K562 (cell line): ENCODE data around the gene STRN3. TPM values are rescaled to one million over a fixed set of nuclear protein-coding genes. Genes with fewer than 3 reads are reported as not detected.

ENCODE experiments used
- ARID2 ChIP-seq: fragments of 450-650 bp; IDR thresholded peaks from 2 replicates; pipeline ENCODE4 v1.6.1; 2017; ENCODE audit warnings: antibody characterized with exemption, mild to moderate bottlenecking
- CBFA2T3 ChIP-seq: fragments of 450-650 bp; IDR thresholded peaks from 2 replicates; pipeline ENCODE4 v1.6.1; 2017
- CC2D1A ChIP-seq: fragments of 450-650 bp; IDR thresholded peaks from 2 replicates; pipeline ENCODE4 v1.6.1; 2017; ENCODE audit warnings: mild to moderate bottlenecking
- EGR1 ChIP-seq: fragments of 450-650 bp; conservative IDR thresholded peaks from 2 replicates; pipeline ENCODE4 v1.6.1; 2017; ENCODE audit warnings: mild to moderate bottlenecking
- EP400 ChIP-seq: fragments of 450-650 bp; IDR thresholded peaks from 2 replicates; pipeline ENCODE4 v1.6.1; 2017; ENCODE audit warnings: antibody characterized with exemption, mild to moderate bottlenecking, moderate library complexity
- FOSL1 ChIP-seq: fragments of 200-800 bp; sonication (Bioruptor generic); conservative IDR thresholded peaks from 2 replicates; pipeline ENCODE4 v1.6.1; 2016; ENCODE audit warnings: missing genetic modification characterization, missing compliant biosample characterization
- HLTF ChIP-seq: fragments of 450-650 bp; IDR thresholded peaks from 2 replicates; pipeline ENCODE4 v1.6.1; 2016
- KLF10 ChIP-seq: fragments of 250-450 bp; sonication (Bioruptor Pico); IDR thresholded peaks from 2 replicates; pipeline ENCODE4 v1.6.1; 2021; ENCODE audit warnings: matching md5 sums
- MAFG ChIP-seq: fragments of 450-650 bp; conservative IDR thresholded peaks from 2 replicates; pipeline ENCODE4 v1.6.1; 2016; ENCODE audit warnings: missing genetic modification characterization, missing compliant biosample characterization
- MECOM ChIP-seq: fragments of 250-450 bp; sonication (Bioruptor Pico); IDR thresholded peaks from 2 replicates; pipeline ENCODE4 v1.8.0; 2022; ENCODE audit warnings: inconsistent platforms
- NCOA1 ChIP-seq: fragments of 450-650 bp; IDR thresholded peaks from 2 replicates; pipeline ENCODE4 v1.6.1; 2016; ENCODE audit warnings: low read depth
- NFIC ChIP-seq: fragments of 450-650 bp; IDR thresholded peaks from 2 replicates; pipeline ENCODE4 v1.6.1; 2017; ENCODE audit warnings: mild to moderate bottlenecking, inconsistent platforms
- TAL1 ChIP-seq: fragments of 450-650 bp; IDR thresholded peaks from 2 replicates; pipeline ENCODE4 v1.6.1; 2016; ENCODE audit warnings: mild to moderate bottlenecking
- ZBTB40 ChIP-seq, 2 experiments: fragments of 450-650 bp in 1 of 2; sonication (generic) in 1 of 2; formaldehyde crosslinking in 1 of 2; IDR thresholded peaks; 2 replicates each; pipeline versions ENCODE4 v1.7.1 to v1.9.0; 2016 to 2022; ENCODE audit warnings: inconsistent platforms in 1 of 2, mild to moderate bottlenecking in 1 of 2, missing genetic modification reagents in 1 of 2
- ZNF766 ChIP-seq: fragments of 200-800 bp; sonication (Bioruptor generic); conservative IDR thresholded peaks from 2 replicates; pipeline ENCODE4 v1.6.1; 2016; ENCODE audit warnings: missing genetic modification characterization, missing compliant biosample characterization
- ZNF79 ChIP-seq: fragments of 250-450 bp; sonication (Bioruptor Pico); IDR thresholded peaks from 2 replicates; pipeline ENCODE4 v1.4.0; 2020; ENCODE audit warnings: low read depth, mild to moderate bottlenecking, moderate library complexity
- polyA plus RNA-seq, 8 experiments: library from polyadenylated mRNA; depleted of rRNA in 4 of 8; stranded (reverse) in 5 of 8; unstranded in 3 of 8; fragments of >200 nt; fragmentation: Nextera tagmentation in 2 of 8; fragmentation: Illumina TruSeq in 1 of 8; extraction: Ambion mirVana in 2 of 8; extraction: Trizol in 1 of 8; gene quantifications; 2 replicates each; pipeline versions ENCODE4 v1.2.1 to v1.2.3, GENCODE V29; 2011 to 2014; ENCODE audit warnings: inconsistent platforms in 1 of 8, missing spikeins in 1 of 8
- total RNA-seq, 7 experiments: library from RNA; depleted of rRNA in 6 of 7; stranded (reverse); fragments of >200 nt in 6 of 7; fragmentation: Illumina TruSeq in 2 of 7; extraction: Trizol in 2 of 7; gene quantifications; 2 replicates each; pipeline versions ENCODE4 v1.2.1 to v1.2.3, GENCODE V29; 2011 to 2021; ENCODE audit warnings: low replicate concordance in 1 of 7
- TF ChIP-seq, protein P1 (sequence below): fragments of 450-650 bp; formaldehyde crosslinking; IDR thresholded peaks from 2 replicates; pipeline ENCODE4 v1.4.0; 2020; ENCODE audit warnings: mild to moderate bottlenecking, moderate library complexity
- TF ChIP-seq, protein P2 (sequence below): fragments of 450-650 bp; IDR thresholded peaks from 2 replicates; pipeline ENCODE4 v1.6.1; 2016; ENCODE audit warnings: antibody characterized with exemption

STRN3 gene
- total and polyA plus RNA-seq, 9 of the 15 experiments (the other 6 are each of a cell fraction or from before 2014, with no cell fraction given), result 5.9 to 29.1 (median 16.0) TPM

DNA sequence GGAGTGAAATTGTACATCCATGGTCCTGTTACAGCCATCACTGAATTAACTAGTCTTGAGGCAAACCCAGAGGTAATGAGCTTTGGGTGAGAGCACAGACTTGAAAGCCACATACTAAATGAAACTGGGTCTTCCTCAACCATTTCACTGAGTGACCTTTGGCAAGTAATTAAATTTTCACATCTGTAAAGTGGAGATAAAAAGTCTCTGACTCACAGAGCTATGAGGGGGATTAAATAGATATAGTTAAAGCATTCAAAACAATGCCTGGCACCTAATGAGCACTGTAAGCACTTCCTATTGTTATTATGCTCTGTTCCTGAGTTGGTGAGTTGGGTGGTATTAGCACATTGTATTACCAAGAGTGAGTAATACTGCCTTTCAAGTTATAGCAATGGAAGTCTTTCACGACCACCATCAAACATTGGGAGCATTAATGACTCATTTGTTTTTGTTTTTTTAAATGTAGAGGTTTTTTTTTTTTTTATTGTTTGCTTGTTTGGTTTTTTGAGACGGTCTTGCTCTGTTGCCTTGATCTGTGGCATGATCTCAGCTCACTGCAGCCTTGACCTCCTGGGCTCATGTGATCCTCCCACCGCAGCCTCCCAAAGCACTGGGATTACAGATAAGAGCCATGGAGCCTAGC is 12.5 kb upstream of the STRN3 start (continued):
- TF ChIP-seq, protein P1, sequence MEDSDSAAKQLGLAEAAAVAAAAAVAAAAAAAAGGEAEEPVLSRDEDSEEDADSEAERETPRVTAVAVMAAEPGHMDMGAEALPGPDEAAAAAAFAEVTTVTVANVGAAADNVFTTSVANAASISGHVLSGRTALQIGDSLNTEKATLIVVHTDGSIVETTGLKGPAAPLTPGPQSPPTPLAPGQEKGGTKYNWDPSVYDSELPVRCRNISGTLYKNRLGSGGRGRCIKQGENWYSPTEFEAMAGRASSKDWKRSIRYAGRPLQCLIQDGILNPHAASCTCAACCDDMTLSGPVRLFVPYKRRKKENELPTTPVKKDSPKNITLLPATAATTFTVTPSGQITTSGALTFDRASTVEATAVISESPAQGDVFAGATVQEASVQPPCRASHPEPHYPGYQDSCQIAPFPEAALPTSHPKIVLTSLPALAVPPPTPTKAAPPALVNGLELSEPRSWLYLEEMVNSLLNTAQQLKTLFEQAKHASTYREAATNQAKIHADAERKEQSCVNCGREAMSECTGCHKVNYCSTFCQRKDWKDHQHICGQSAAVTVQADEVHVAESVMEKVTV, result no peak
- TF ChIP-seq MAFG (tag), result 0 out of 2 replicates have a peak, but pooled peaks have one; percentile 12
- peak; percentile 89 for TF ChIP-seq CBFA2T3
- peak; percentile 48; the same call in 1 of the 2 replicates for TF ChIP-seq EP400
- peak; percentile 61 for TF ChIP-seq TAL1
- TF ChIP-seq, protein P2, sequence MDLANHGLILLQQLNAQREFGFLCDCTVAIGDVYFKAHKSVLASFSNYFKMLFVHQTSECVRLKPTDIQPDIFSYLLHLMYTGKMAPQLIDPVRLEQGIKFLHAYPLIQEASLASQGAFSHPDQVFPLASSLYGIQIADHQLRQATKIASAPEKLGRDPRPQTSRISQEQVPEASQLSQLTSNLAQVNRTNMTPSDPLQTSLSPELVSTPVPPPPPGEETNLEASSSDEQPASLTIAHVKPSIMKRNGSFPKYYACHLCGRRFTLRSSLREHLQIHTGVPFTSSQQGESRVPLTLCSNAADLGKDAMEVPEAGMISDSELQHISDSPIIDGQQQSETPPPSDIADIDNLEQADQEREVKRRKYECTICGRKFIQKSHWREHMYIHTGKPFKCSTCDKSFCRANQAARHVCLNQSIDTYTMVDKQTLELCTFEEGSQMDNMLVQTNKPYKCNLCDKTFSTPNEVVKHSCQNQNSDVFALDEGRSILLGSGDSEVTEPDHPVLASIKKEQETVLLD, result 0 out of 2 replicates have a peak, but pooled peaks have one; percentile 30
- TF ChIP-seq KLF10, result no peak
- 0 out of 2 replicates have a peak, but pooled peaks have one; percentile 14 for TF ChIP-seq ZNF766 (CRISPR knock-in tag)
- no peak for TF ChIP-seq MECOM (CRISPR knock-in tag)
- TF ChIP-seq CC2D1A, result peak; percentile 81; the same call in 1 of the 2 replicates
- TF ChIP-seq ZBTB40 (IDR thresholded peaks at IDR 0.05), result peak; percentile 73
- TF ChIP-seq ZBTB40 (CRISPR knock-in tag; IDR thresholded peaks at IDR 0.05), result no peak
- TF ChIP-seq NCOA1, result peak; percentile 34; the same call in 1 of the 2 replicates
- peak; percentile 47; the same call in 1 of the 2 replicates for TF ChIP-seq NFIC
- no peak for TF ChIP-seq ZNF79
- peak; percentile 64 for TF ChIP-seq EGR1
- TF ChIP-seq ARID2, result no peak
- peak; percentile 66; the same call in 1 of the 2 replicates for TF ChIP-seq HLTF
- peak; percentile 89 for TF ChIP-seq FOSL1 (tag)
